ENCODE data around the gene C12orf56. TPM values are rescaled to one million over a fixed set of nuclear protein-coding genes. Genes with fewer than 3 reads are reported as not detected.

Gene C12orf56
- total RNA-seq, 3 donors from 2014 or later, result 0.09 to 0.53 TPM; not detected in 1

DNA sequence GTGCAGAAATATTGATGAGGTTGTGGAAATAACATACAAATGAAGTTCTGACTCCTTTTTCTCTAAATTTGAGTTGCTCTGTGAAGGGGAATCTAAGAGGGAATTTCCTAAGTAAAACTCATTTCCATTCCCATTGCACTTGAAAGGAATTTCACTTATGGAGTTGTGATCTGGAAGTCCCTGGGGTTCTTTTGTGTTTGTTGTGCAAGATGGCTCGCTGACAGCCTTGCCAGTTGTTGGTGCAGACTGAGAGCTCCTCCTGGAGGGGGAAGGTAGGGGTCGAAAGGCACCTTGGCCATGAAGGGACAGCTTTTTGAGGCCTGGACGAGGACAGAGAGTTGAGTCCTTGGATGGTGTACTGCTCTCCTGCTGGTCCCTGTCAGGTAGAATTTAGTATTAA lies 72.0 kb downstream of the C12orf56 start:
- TF ChIP-seq, protein P1, sequence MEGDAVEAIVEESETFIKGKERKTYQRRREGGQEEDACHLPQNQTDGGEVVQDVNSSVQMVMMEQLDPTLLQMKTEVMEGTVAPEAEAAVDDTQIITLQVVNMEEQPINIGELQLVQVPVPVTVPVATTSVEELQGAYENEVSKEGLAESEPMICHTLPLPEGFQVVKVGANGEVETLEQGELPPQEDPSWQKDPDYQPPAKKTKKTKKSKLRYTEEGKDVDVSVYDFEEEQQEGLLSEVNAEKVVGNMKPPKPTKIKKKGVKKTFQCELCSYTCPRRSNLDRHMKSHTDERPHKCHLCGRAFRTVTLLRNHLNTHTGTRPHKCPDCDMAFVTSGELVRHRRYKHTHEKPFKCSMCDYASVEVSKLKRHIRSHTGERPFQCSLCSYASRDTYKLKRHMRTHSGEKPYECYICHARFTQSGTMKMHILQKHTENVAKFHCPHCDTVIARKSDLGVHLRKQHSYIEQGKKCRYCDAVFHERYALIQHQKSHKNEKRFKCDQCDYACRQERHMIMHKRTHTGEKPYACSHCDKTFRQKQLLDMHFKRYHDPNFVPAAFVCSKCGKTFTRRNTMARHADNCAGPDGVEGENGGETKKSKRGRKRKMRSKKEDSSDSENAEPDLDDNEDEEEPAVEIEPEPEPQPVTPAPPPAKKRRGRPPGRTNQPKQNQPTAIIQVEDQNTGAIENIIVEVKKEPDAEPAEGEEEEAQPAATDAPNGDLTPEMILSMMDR (IDR thresholded peaks at IDR 0.05), result no peak
- ATAC-seq (no peak), DNase-seq (no peak)
- intact Hi-C loops (cut with DNase I, micrococcal nuclease), result no loop called here
- Histone ChIP-seq H3K9me3 (no peaks in the 10 kb centered on the region), H3K4me3 (no peak overlapping the region), H3K36me3 (ENCODE audit: low read depth) (no peaks in the 10 kb centered on the region), H3K4me1 (ENCODE audit: low read depth) (no peaks in the 10 kb centered on the region)

DNA sequence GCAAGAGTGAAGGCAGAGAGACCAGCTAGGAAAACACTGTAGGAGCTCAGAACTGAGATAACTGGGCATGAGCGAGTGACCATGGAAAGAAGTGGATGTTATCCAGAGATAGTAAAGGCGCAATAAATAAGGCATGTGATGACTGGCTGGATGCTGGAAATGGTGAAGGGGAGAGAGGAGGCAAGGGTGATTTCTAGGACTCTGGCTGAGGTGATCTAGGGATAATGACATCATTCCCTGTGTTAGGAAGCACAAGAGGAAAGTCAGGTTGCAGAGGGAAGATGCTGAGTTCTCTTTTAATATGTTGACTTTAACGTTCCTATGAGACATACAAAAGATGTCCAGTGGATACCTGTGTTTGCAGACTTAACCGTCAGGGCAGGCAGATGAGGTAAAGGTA lies 78.7 kb downstream of the C12orf56 start:
- no peak for ATAC-seq
- Histone ChIP-seq H3K9me3 (no peaks in the 10 kb centered on the region), H3K4me1 (ENCODE audit: low read depth) (no peaks in the 10 kb centered on the region), H3K4me3 (no peak overlapping the region), H3K36me3 (ENCODE audit: low read depth) (no peaks in the 10 kb centered on the region)
- TF ChIP-seq, protein P1 (IDR thresholded peaks at IDR 0.05), result no peak
- intact Hi-C loops (cut with DNase I, micrococcal nuclease), result no loop called here
- DNase-seq, result no peak

DNA sequence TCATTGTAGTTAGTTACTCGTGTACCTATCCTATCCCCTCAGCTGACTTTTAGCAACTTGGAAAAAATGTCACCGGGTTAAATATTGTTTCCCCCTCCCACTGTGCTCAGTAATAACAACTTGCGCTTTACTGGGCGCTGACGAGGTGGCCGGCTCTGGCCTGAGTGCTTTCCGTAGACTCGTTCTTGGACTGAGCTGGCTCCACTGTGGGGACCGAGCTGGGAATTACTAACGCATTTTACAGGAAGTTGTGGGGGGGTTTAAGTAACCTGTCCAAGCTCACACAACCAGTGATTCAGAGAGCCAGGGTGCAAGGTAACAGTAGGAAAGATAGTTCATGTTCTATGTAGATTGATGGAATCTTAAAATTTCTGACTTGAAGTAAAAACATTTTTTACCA lies 86.0 kb downstream of the C12orf56 start:
- intact Hi-C loops (cut with DNase I, micrococcal nuclease), result no loop called here
- ATAC-seq (no peak), DNase-seq (no peak)
- Histone ChIP-seq H3K4me3 (no peak overlapping the region), H3K9me3 (no peaks in the 10 kb centered on the region), H3K36me3 (ENCODE audit: low read depth) (no peaks in the 10 kb centered on the region), H3K4me1 (ENCODE audit: low read depth) (no peaks in the 10 kb centered on the region)
- TF ChIP-seq, protein P1 (IDR thresholded peaks at IDR 0.05), result no peak

DNA sequence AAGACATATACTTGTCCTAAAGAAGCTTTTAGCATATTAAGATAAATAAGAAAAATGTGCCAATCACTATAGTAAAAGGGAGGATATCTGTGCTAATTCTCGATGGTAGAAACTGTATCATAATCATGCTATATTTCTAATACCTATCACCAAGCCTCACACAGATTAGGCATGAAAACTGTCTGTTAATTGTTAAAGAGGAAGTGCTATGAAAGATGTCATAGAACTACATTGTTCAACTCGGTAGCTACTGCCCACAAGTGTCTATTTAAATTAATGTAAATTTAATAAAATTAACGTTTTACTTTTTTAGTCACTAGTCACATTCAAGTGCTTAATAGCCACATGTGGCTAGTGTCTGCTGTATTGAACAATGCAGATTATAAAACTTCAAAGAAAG lies 90.9 kb downstream of the C12orf56 start:
- intact Hi-C loops (cut with DNase I, micrococcal nuclease), result no loop called here
- no peaks in the 10 kb centered on the region for H3K36me3 ChIP-seq (ENCODE audit: low read depth)
- no peak for ATAC-seq
- no peaks in the 10 kb centered on the region for H3K4me1 ChIP-seq (ENCODE audit: low read depth)
- DNase-seq, result no peak
- H3K9me3 ChIP-seq, result no peaks in the 10 kb centered on the region
- no peak overlapping the region for H3K4me3 ChIP-seq
- TF ChIP-seq, protein P1 (IDR thresholded peaks at IDR 0.05), result no peak

DNA sequence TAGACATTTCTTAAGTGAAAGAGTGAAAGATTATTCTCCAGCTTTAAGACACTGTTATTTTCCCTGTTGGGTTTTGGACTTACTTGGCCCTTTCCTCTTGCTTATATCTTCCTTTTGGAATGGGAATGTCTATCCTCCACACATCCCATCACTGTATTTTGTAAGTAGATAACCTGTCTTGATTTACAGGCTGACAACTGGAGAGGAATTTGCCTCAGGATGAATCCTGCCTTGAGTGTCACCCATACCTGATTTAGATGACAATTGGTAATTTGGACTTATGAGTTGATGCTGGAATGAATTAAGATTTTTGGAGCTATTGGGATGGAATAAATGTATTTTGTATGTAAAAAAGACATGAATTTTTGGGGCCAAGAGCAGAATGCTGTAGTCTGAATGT lies 94.3 kb downstream of the C12orf56 start:
- ATAC-seq, result no peak
- Histone ChIP-seq H3K9me3 (no peaks in the 10 kb centered on the region), H3K4me1 (ENCODE audit: low read depth) (no peaks in the 10 kb centered on the region), H3K4me3 (no peak overlapping the region), H3K36me3 (ENCODE audit: low read depth) (no peaks in the 10 kb centered on the region)
- TF ChIP-seq, protein P1 (IDR thresholded peaks at IDR 0.05), result no peak
- DNase-seq, result no peak
- intact Hi-C loops (cut with DNase I, micrococcal nuclease), result no loop called here
